GM18868 (cell line): ENCODE results near the gene COL2A1.
A peak's percentile ranks its signal among the peaks of the same experiment; 100 is the strongest.

Experiments
- ATAC-seq: cut with Tn5 transposase; IDR thresholded peaks from one replicate; pipeline ENCODE4 v1.9.1; 2021; ENCODE audit warnings: mild to moderate bottlenecking, moderate library complexity; ENCODE audit not compliant: unreplicated experiment

The COL2A1 gene

GRCh38 chr12:48004053-48004941 lies at the start of gene COL2A1:
Gene COL2A1 (minus strand): TSS chr12:48004476. CDS start chr12:48004321, 155 bp downstream.
- no peak for ATAC-seq

DNA sequence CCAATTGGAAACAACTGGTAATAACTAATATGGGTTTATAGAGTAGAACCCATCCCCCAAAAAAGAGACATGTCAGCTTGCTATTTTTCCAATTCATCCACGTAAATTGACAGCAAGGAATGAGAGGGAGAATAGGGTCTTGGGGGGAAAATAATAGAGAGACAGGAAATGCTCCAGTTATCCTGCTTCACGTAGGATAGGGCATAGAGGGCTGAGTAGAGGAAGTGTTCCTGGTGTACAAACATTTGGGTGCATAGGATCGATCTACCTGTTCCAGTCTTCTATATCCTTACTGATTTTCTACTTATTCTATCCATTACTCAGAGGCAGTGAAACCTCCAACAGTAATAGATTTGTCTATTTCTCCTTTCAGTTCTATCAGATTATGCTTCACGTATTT lies 49.6 kb upstream of the COL2A1 start:
- ATAC-seq: no peak

- ATAC-seq: no peak
Observed at GRCh38 chr12:48053122-48053521, 48.8 kb upstream of the COL2A1 start.

DNA sequence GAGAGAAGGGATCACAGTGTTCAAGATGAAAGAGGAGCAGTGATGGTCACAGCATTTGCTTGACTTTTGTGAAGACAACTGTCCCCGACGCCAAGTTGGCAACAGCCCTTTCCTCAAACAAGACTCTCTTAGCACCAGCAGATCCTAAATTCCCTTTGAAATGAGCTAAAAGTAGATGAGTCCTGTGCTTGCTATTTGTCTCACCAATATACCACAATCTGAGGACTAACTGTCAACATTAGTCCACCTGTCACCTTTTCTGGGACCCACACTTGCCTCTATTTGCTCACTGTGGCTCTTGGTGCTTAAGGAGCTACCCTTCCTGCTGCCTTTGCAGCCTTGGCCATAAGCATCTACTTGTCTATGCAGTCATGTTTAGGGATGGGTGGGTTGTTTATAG lies 47.4 kb upstream of the COL2A1 start:
- no peak for ATAC-seq

DNA sequence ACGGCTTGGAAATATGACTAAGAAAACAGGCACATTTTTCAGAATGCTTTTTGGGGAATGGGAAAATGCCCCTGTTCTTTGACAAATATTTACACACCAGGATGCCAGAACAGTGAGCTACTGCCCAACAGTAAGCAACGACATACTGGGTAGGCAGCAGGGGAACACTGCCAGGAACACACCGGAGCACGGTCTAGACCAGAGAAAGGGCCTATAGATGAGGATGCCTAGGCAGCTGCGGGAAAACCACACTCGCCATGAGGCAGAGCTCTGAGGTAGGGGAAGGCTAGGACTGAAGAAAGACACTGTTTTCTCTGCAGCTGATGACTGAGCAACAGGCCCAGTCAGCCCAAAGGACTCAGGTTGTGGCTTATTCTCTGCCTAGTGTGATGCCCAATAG lies 45.9 kb upstream of the COL2A1 start:
- no peak for ATAC-seq

GRCh38 chr12:48045965-48046518 lies 41.8 kb upstream of the COL2A1 start:
- ATAC-seq: no peak

- ATAC-seq: no peak
Observed at GRCh38 chr12:48045061-48045846, 41.0 kb upstream of the COL2A1 start.

DNA sequence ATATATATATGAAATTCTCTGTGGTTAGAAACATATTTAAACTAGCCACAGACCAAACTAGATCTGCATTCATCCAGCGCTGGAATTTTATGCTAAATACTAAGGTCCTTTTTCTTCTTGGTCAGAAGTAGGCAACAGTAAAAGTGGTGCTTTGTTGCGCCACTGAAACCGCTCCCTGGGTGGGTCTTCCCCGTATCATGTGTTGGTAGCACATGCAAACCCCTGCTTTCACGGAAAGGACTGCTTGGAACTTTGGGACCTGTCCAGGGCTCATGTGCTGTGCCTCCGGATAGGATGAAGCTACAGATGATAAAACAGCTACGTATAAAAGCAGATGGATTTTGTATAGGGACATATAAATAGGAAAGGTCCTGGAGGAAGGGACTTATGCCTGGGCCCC lies 40.1 kb upstream of the COL2A1 start:
- no peak for ATAC-seq

DNA sequence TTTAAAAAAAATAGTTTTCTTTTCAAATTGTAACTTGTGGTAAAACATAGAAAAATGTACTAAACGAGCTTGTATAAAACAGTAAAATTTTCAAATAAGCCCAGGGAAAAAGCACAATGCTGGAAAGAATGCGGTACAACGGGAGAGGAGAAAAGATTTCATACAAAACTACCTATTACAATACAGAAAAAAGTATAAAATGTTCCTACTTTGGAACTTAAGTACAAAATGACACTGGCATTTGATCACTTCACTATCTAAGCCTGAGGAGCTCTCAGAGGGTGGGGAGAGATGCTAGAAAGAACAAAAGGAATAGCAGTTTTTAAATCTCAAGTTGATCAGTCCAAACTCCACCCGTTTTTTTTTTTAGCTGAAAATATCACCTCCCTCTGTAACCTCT lies 39.5 kb upstream of the COL2A1 start:
- no peak for ATAC-seq

GRCh38 chr12:48041591-48042423 lies 37.5 kb upstream of the COL2A1 start:
- no peak for ATAC-seq

- ATAC-seq: no peak
Observed at GRCh38 chr12:48040354-48040753, 36.1 kb upstream of the COL2A1 start.

- ATAC-seq: no peak
Observed at GRCh38 chr12:48039151-48039550, 34.9 kb upstream of the COL2A1 start.

DNA sequence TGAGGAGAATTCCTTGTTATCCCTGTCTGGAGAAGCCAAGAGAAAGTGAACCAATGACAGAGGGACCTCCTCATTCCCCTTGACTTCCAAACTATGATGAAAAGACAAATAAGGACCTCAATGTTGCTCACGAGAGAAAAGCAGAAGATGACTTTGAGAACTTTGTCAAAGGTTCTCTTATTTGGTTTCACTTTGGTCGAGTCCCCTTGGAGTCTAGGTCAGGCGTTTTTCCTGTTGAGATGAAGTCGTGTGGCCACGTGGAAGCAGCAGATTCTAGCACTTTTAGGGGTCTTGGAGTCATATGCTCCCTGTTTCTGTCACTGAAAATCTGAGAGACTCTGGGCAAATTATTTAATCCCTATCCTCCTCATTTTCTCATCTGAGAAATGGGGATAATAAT lies 33.8 kb upstream of the COL2A1 start:
- no peak for ATAC-seq

DNA sequence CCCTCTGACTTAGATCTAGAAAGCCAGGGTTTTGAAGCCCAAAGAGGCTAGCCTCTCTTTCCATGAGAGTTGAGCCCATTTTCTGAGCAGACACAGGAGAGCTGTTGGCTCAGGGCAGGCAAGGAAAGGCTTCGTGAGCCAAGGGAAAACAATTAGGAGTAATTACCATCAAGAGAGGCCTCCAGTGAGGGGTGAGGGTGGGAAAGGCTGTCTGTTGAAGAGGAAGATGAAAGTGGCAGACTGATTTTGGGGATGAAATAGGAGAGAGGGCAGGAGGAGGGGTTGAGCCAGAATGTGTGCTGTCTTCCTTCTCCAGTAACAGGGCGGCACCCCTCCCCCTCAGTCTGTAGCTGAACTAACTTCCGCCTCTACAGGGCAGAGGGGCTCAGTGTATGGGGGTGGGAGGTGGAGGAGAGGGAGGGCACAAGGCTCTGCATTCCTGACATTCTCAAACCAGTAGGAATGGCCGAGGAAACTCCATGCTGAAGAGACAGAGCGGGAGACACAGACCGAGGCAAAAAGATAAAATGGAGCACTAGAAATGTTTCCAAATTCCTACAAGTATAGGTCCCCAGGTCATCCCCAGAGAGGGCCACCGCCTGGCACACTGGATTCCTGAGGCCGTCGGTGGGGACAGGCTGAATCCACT lies 33.1 kb upstream of the COL2A1 start:
- ATAC-seq: no peak

DNA sequence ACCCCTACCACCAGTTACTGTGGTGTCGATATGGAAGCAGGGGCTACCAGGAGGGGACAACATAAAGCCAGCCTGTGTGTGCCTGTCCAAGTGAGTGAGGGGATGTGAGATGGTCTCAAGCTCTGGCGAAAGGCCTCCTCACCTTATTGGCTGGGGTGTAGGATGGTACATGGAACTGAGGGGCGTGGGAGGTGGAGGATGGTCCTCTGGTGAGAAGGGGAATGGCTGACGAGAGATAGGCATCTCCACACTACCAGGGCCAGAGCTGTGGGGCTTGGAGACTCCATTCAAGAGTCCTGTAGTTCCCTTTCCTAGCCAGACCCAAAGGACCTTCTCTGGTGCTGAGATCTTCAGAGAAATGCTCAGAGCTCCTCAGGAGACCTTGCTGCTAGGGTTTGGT lies 32.5 kb upstream of the COL2A1 start:
- ATAC-seq: no peak

DNA sequence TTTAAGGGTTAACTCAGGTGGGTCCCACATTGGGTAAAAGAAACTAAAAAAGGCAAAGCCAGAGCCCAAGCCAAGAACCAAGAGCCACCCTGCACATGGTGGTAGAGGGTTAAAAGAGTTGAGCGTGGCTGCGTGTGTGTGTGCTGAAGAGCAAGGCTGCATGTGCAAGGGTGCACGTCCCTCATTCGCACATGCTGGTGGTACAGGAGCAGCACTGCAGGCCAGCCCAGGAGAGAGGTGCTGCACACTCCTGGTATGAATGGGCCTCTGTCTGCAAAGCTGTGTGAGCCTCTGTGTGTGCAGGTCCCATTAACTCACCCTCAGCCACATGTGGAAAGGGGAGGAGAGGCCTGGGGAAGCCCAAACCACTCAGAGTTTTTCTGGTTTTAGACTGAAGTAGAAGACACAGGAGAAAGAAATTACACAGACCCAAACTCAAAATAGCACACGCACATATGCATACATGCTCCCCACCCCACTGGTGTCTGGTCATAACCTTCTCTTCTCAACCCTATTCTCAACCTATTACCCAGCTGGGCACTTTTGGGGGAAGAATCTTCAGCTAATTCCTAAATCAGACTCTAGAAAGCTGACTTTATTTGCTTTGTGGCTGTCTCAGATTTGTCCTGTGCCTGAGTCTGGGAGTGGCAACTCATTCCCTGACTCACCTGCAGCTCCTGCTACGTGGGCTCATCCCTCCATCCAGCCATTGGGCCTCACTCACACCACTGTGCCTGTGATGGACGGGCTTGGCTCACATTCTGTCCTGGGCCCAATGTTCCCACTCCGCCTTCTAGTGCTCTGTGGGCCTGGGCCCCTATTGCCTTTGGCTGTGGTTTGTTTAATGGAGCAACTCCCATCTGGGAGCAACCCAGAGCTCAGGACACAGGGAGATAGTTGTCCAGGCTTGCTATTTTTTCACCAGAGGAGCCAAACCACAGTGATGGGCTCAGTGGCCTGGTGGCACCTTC lies 30.8 kb upstream of the COL2A1 start:
- ATAC-seq: peak; percentile 72

GRCh38 chr12:48033451-48033850 lies 29.2 kb upstream of the COL2A1 start:
- ATAC-seq: no peak

DNA sequence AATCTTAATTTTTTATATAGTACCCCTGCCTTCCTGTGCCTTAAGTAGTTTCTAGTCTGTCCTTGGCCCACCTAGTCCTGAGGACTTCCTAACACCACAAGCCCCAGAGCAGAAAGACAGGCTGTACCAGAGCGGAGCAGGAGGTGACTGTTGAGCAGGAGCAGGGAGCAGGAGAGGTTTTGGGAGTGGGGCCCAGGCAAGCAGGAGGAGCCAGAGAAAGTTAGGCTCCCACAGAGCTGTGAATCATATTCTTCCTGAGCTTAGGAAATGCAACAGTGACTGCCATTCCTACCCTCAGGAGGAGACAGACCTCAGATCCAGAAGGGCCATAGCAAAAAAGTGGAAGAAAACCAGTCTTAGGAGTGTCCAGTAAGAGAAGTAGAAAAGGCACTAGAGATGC lies 28.3 kb upstream of the COL2A1 start:
- no peak for ATAC-seq
